ENCODE data around the gene HSD17B12.

DNA sequence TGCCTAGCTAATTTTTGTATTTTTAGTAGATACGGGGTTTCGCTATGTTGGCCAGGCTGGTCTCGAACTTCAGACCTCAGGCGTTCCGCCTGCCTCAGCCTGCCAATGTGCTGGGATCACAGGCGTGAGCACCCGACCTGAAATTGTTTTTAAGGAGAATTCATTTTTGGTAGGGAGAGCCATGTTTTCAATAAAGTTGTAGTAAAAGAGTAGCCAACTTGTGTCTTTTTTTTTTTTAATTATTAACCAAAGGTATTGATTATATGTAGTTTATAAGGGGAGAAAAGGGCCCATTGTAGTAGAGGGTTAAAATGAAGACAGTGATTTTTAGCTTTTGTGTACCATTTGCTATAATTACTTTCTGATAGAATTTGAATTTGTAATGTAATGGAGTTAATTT is 31.6 kb upstream of the HSD17B12 start:
- TF ChIP-seq, protein P1, sequence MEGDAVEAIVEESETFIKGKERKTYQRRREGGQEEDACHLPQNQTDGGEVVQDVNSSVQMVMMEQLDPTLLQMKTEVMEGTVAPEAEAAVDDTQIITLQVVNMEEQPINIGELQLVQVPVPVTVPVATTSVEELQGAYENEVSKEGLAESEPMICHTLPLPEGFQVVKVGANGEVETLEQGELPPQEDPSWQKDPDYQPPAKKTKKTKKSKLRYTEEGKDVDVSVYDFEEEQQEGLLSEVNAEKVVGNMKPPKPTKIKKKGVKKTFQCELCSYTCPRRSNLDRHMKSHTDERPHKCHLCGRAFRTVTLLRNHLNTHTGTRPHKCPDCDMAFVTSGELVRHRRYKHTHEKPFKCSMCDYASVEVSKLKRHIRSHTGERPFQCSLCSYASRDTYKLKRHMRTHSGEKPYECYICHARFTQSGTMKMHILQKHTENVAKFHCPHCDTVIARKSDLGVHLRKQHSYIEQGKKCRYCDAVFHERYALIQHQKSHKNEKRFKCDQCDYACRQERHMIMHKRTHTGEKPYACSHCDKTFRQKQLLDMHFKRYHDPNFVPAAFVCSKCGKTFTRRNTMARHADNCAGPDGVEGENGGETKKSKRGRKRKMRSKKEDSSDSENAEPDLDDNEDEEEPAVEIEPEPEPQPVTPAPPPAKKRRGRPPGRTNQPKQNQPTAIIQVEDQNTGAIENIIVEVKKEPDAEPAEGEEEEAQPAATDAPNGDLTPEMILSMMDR (IDR thresholded peaks at IDR 0.05) = no peak
- no peak for TF ChIP-seq POLR2A (IDR thresholded peaks at IDR 0.05)
